K562 (cell line): ENCODE measurements around the gene EFNA5. TPM values are rescaled to one million over a fixed set of nuclear protein-coding genes. Genes with fewer than 3 reads are reported as not detected.

Experiments
- ATAC-seq: fragments of 200-7000 bp; cut with Tn5 transposase; 3 replicates; pipeline ENCODE4 v1.9.1; 2020; ENCODE audit warnings: moderate library complexity
- BruUV-seq: library from RNA; stranded (reverse); fragments of 400-500 nt; replicated peaks from 2 replicates; lab custom pipeline; 2021; lab: Mats Ljungman, UMichigan
- CTCF ChIA-PET: fragments of 300-600 bp; formaldehyde crosslinking; extraction: SDS; loops from one replicate; lab custom pipeline; 2021; ENCODE audit warnings: low intra/inter-chr PET ratio; lab: Yijun Ruan, JAX
- POLR2A ChIA-PET: fragments of 300-600, 350-650 bp; sonication (Branson Sonifier 250); formaldehyde crosslinking; extraction: SDS; loops from one replicate; lab custom pipeline; 2021; ENCODE audit warnings: antibody characterized with exemption, inconsistent platforms; lab: Yijun Ruan, JAX
- DNase-seq, 4 experiments: peaks; one replicate each; pipeline versions ENCODE4 v3.0.0 to v3.0.0-alpha.2; 2011 to 2018; ENCODE audit warnings: low spot score in 3 of 4, mixed read lengths in 3 of 4; ENCODE audit errors: extremely low read depth in 1 of 4
- FAIRE-seq: peaks from 2 replicates; lab custom pipeline; 2011; peaks lifted over from hg19 to GRCh38; lab: Jason Lieb, UNC
- H2AFZ ChIP-seq: 2 replicates; pipeline ENCODE4 v1.6.0; 2011; ENCODE audit warnings: low read depth, low read length, control low read depth, inconsistent platforms
- H3K27ac ChIP-seq: fragments of 200-600 bp; 3 replicates; pipeline ENCODE4 v1.8.0; 2011; ENCODE audit warnings: low read depth, mild to moderate bottlenecking, control low read depth, inconsistent platforms, low read length, moderate library complexity, mixed read lengths; ENCODE audit errors: extremely low read depth
- H3K27me3 ChIP-seq, 2 experiments: fragments of 300-600 bp in 1 of 2; 2 replicates in 1 of 2; 3 replicates in 1 of 2; pipeline versions ENCODE4 v1.6.0 to v1.8.0; 2011; ENCODE audit warnings: inconsistent platforms in 2 of 2, low read length in 2 of 2, mild to moderate bottlenecking in 1 of 2, mixed read lengths in 1 of 2, moderate library complexity in 1 of 2; ENCODE audit not compliant: control insufficient read depth in 2 of 2, insufficient read depth in 2 of 2
- H3K36me3 ChIP-seq: fragments of 300-600 bp; 3 replicates; pipeline ENCODE4 v1.8.0; 2011; ENCODE audit warnings: mild to moderate bottlenecking, low read length, inconsistent platforms; ENCODE audit not compliant: control insufficient read depth, insufficient read depth
- H3K4me1 ChIP-seq, 2 experiments: fragments of 200-600 bp in 1 of 2; replicated peaks in 1 of 2; 2 replicates in 1 of 2; 3 replicates in 1 of 2; pipeline versions ENCODE4 v1.5.1 to v1.8.0; 2011; ENCODE audit warnings: inconsistent platforms in 2 of 2, low read length in 2 of 2, mild to moderate bottlenecking in 1 of 2, mixed read lengths in 1 of 2, moderate library complexity in 1 of 2; ENCODE audit not compliant: control insufficient read depth in 2 of 2, insufficient read depth in 2 of 2
- H3K4me2 ChIP-seq: 2 replicates; pipeline ENCODE4 v1.6.1; 2011; ENCODE audit warnings: low read length, control low read depth, inconsistent platforms, mixed read lengths; ENCODE audit not compliant: insufficient read depth
- H3K4me3 ChIP-seq: fragments of 200-600 bp; sonication (generic), shearing (Covaris generic); 2 replicates; pipeline ENCODE4 v1.5.1; 2016; ENCODE audit warnings: control low read depth, inconsistent platforms
- H3K79me2 ChIP-seq: fragments of 200-600 bp; 3 replicates; pipeline ENCODE4 v1.8.0; 2011; ENCODE audit warnings: low read length, inconsistent platforms; ENCODE audit not compliant: control insufficient read depth, insufficient read depth
- H3K9ac ChIP-seq, 2 experiments: 2 replicates each; pipeline versions ENCODE4 v1.6.0 to v1.6.1; 2011; ENCODE audit warnings: low read depth in 2 of 2, low read length in 2 of 2, control low read depth in 1 of 2, inconsistent platforms in 1 of 2, mild to moderate bottlenecking in 1 of 2, mixed read lengths in 1 of 2; ENCODE audit not compliant: insufficient read depth in 1 of 2
- H3K9me1 ChIP-seq: one replicate; pipeline ENCODE4 v1.6.0; 2011; ENCODE audit warnings: inconsistent platforms, mild to moderate bottlenecking, low read length, moderate library complexity; ENCODE audit not compliant: control insufficient read depth, insufficient read depth
- H3K9me3 ChIP-seq: replicated peaks from 2 replicates; pipeline ENCODE4 v1.5.1; 2011; ENCODE audit warnings: low read depth, low read length, inconsistent platforms; ENCODE audit not compliant: control insufficient read depth, insufficient read depth
- H4K20me1 ChIP-seq: replicated peaks from 2 replicates; pipeline ENCODE4 v1.6.1; 2011; ENCODE audit warnings: low read length, inconsistent platforms, mixed read lengths; ENCODE audit not compliant: control insufficient read depth, insufficient read depth
- ADNP ChIP-seq: fragments of 200-800 bp; sonication (Bioruptor generic); IDR thresholded peaks from 2 replicates; pipeline ENCODE4 v1.6.1; 2016; ENCODE audit warnings: missing genetic modification characterization, missing compliant biosample characterization
- BRCA1 ChIP-seq, 2 experiments: fragments of 450-650 bp in 1 of 2; sonication (generic) in 1 of 2; formaldehyde crosslinking in 1 of 2; IDR thresholded peaks; 2 replicates each; pipeline versions ENCODE4 v1.5.0 to v1.6.1; 2017 to 2020; ENCODE audit warnings: mild to moderate bottlenecking in 1 of 2, missing genetic modification reagents in 1 of 2
- CTBP1 ChIP-seq: fragments of 450-650 bp; IDR thresholded peaks from 2 replicates; pipeline ENCODE4 v1.6.1; 2016; ENCODE audit warnings: borderline replicate concordance
- DLX4 ChIP-seq: fragments of 250-450 bp; sonication (Bioruptor Pico); IDR thresholded peaks from 2 replicates; pipeline ENCODE4 v1.6.1; 2021; ENCODE audit warnings: mild to moderate bottlenecking
- GTF2E2 ChIP-seq: fragments of 200-800 bp; sonication (Bioruptor generic); IDR thresholded peaks from 2 replicates; pipeline ENCODE4 v1.6.1; 2016; ENCODE audit warnings: missing genetic modification characterization, missing compliant biosample characterization
- HOMEZ ChIP-seq: fragments of 250-450 bp; sonication (Bioruptor Pico); IDR thresholded peaks from 2 replicates; pipeline ENCODE4 v1.4.0; 2020; ENCODE audit warnings: mild to moderate bottlenecking, moderate library complexity
- KHSRP ChIP-seq: fragments of 450-650 bp; IDR thresholded peaks from 2 replicates; pipeline ENCODE4 v1.6.1; 2017
- NBN ChIP-seq: fragments of 450-650 bp; IDR thresholded peaks from 2 replicates; pipeline ENCODE4 v1.6.1; 2016; ENCODE audit warnings: low read depth, mild to moderate bottlenecking
- NR2C2 ChIP-seq, 2 experiments: fragments of 200-800 bp in 1 of 2; sonication (Bioruptor generic) in 1 of 2; sonication (generic) in 1 of 2; formaldehyde crosslinking in 1 of 2; IDR thresholded peaks; 2 replicates each; pipeline versions ENCODE4 v1.6.1 to v1.8.0; 2016 to 2022; ENCODE audit warnings: mild to moderate bottlenecking in 1 of 2, missing compliant biosample characterization in 1 of 2, missing genetic modification characterization in 1 of 2, missing genetic modification reagents in 1 of 2
- TAF9B ChIP-seq: fragments of 450-650 bp; IDR thresholded peaks from 2 replicates; pipeline ENCODE4 v1.6.1; 2018; ENCODE audit warnings: mild to moderate bottlenecking; ENCODE audit not compliant: partially characterized antibody
- TFE3 ChIP-seq: fragments of 450-650 bp; formaldehyde crosslinking; IDR thresholded peaks from 2 replicates; pipeline ENCODE4 v1.4.0; 2020; ENCODE audit warnings: mild to moderate bottlenecking, mixed read lengths
- THRB ChIP-seq: fragments of 450-650 bp; formaldehyde crosslinking; conservative IDR thresholded peaks from 2 replicates; pipeline ENCODE4 v1.4.0; 2022; ENCODE audit warnings: mild to moderate bottlenecking, missing genetic modification characterization
- TRIM25 ChIP-seq: fragments of 450-650 bp; IDR thresholded peaks from 2 replicates; pipeline ENCODE4 v1.7.0; 2016; ENCODE audit warnings: borderline replicate concordance
- ZNF778 ChIP-seq: fragments of 450-650 bp; formaldehyde crosslinking; IDR thresholded peaks from 2 replicates; pipeline ENCODE4 v1.4.0; 2020; ENCODE audit warnings: mild to moderate bottlenecking, moderate library complexity
- WGBS: fragments of 100-300 bp; shearing (Covaris generic); methylation state at CpG from one replicate; pipeline ENCODE4 v1.1.6; 2016; ENCODE audit warnings: low coverage, mixed read lengths; ENCODE audit not compliant: insufficient coverage; ENCODE audit errors: missing lambda C conversion rate; 5-methylcytosine and 5-hydroxymethylcytosine counted together
- in situ Hi-C: fragments of 300-500 bp; cut with MboI; formaldehyde crosslinking; loops from 4 replicates; pipeline ENCODE4 v1.15.0; 2018; ENCODE audit warnings: inconsistent platforms, mixed read lengths
- intact Hi-C: fragments of 100-400 bp; cut with micrococcal nuclease; formaldehyde crosslinking; loops from 2 replicates; pipeline ENCODE4 v1.14.2; 2022
- polyA plus RNA-seq, 8 experiments: library from polyadenylated mRNA; depleted of rRNA in 4 of 8; stranded (reverse) in 5 of 8; unstranded in 3 of 8; fragments of >200 nt; fragmentation: Nextera tagmentation in 2 of 8; fragmentation: Illumina TruSeq in 1 of 8; extraction: Ambion mirVana in 2 of 8; extraction: Trizol in 1 of 8; gene quantifications; 2 replicates each; pipeline versions ENCODE4 v1.2.1 to v1.2.3, GENCODE V29; 2011 to 2014; ENCODE audit warnings: inconsistent platforms in 1 of 8, missing spikeins in 1 of 8
- total RNA-seq, 7 experiments: library from RNA; depleted of rRNA in 6 of 7; stranded (reverse); fragments of >200 nt in 6 of 7; fragmentation: Illumina TruSeq in 2 of 7; extraction: Trizol in 2 of 7; gene quantifications; 2 replicates each; pipeline versions ENCODE4 v1.2.1 to v1.2.3, GENCODE V29; 2011 to 2021; ENCODE audit warnings: low replicate concordance in 1 of 7

Gene EFNA5
- total and polyA plus RNA-seq, 9 of the 15 experiments (the other 6 are each of a cell fraction or from before 2014, with no cell fraction given) = 0.20 TPM; not detected in 8

- DNase-seq (no peak), FAIRE-seq (no peak)
Measured at GRCh38 chr5:107551088-107551487, 119.6 kb downstream of the EFNA5 start.

More at GRCh38 chr5:107551088-107551487, 119.6 kb downstream of the EFNA5 start:
- intact Hi-C loops (no loop called here), in situ Hi-C loops (no loop called here)
- 2% methylated on average over 3 of the region's 3 CpGs for WGBS
- no peak overlapping the region for H3K4me2 ChIP-seq
- ATAC-seq = no peak
- ChIA-PET CTCF (no interaction called here), POLR2A (no interaction called here)
- H3K9ac ChIP-seq = no peak overlapping the region
- no peaks in the 10 kb centered on the region for H3K9me1 ChIP-seq
- no peaks in the 10 kb centered on the region for H4K20me1 ChIP-seq
- H3K4me3 ChIP-seq = no peak overlapping the region
- no peaks in the 10 kb centered on the region for H3K4me1 ChIP-seq
- no peaks in the 10 kb centered on the region for H3K27me3 ChIP-seq
- BruUV-seq = no TSS peak
- H3K9me3 ChIP-seq = no peaks in the 10 kb centered on the region
- no peaks in the 10 kb centered on the region for H3K36me3 ChIP-seq
- H3K79me2 ChIP-seq = no peaks in the 10 kb centered on the region
- H2AFZ ChIP-seq = no peak overlapping the region
- TF ChIP-seq KHSRP (no peak), NBN (no peak), TRIM25 (no peak), GTF2E2 (tag) (no peak), HOMEZ (no peak), THRB (no peak), ZNF778 (CRISPR knock-in tag) (no peak), DLX4 (CRISPR knock-in tag) (no peak), ADNP (tag) (no peak), BRCA1 (IDR thresholded peaks at IDR 0.05) (no peak), BRCA1 (CRISPR knock-in tag; IDR thresholded peaks at IDR 0.05) (no peak), CTBP1 (no peak), TAF9B (no peak), TFE3 (CRISPR knock-in tag) (no peak), NR2C2 (CRISPR knock-in tag; IDR thresholded peaks at IDR 0.05) (no peak), NR2C2 (tag; IDR thresholded peaks at IDR 0.05) (no peak)
- H3K27ac ChIP-seq = no peak overlapping the region
